ENCODE data around the gene CTDNEP1.

The CTDNEP1 gene

GRCh38 chr17:7232114-7232513, 19.4 kb downstream of the CTDNEP1 start:
- no peak for DNase-seq (ENCODE audit: low read depth in 2 of 3, low spot score in 1 of 3)

GRCh38 chr17:7229504-7229903, 22.0 kb downstream of the CTDNEP1 start:
- no peak for DNase-seq (ENCODE audit: low read depth in 2 of 3, low spot score in 1 of 3)

GRCh38 chr17:7228920-7229319, 22.6 kb downstream of the CTDNEP1 start:
- no peak for DNase-seq (ENCODE audit: low read depth in 2 of 3, low spot score in 1 of 3)

- no peak for DNase-seq (ENCODE audit: low read depth in 2 of 3, low spot score in 1 of 3)
Measured at GRCh38 chr17:7226721-7227710, 24.5 kb downstream of the CTDNEP1 start.

- no peak for DNase-seq (ENCODE audit: low read depth in 2 of 3, low spot score in 1 of 3)
Measured at GRCh38 chr17:7225711-7226331, 25.7 kb downstream of the CTDNEP1 start.

GRCh38 chr17:7224661-7225111, 26.8 kb downstream of the CTDNEP1 start:
- DNase-seq (ENCODE audit: low read depth in 2 of 3, low spot score in 1 of 3) = no peak

GRCh38 chr17:7224110-7224509, 27.4 kb downstream of the CTDNEP1 start:
- no peak for DNase-seq (ENCODE audit: low read depth in 2 of 3, low spot score in 1 of 3)

GRCh38 chr17:7223375-7223774, 28.2 kb downstream of the CTDNEP1 start:
- DNase-seq (ENCODE audit: low read depth in 2 of 3, low spot score in 1 of 3) = no peak

GRCh38 chr17:7222972-7223292, 28.6 kb downstream of the CTDNEP1 start:
- no peak for DNase-seq (ENCODE audit: low read depth in 2 of 3, low spot score in 1 of 3)

- DNase-seq (ENCODE audit: low read depth in 2 of 3, low spot score in 1 of 3) = no peak
Measured at GRCh38 chr17:7222093-7222971, 29.2 kb downstream of the CTDNEP1 start.

- DNase-seq (ENCODE audit: low read depth in 2 of 3, low spot score in 1 of 3) = no peak
Measured at GRCh38 chr17:7221278-7222092, 30.0 kb downstream of the CTDNEP1 start.

GRCh38 chr17:7220593-7221277, 30.8 kb downstream of the CTDNEP1 start:
- DNase-seq (ENCODE audit: low read depth in 2 of 3, low spot score in 1 of 3) = peak in 2 of 3 donors; percentile 45 to 47

- peak; percentile 71 to 80 (median 74) for DNase-seq (ENCODE audit: low read depth in 2 of 3, low spot score in 1 of 3)
Measured at GRCh38 chr17:7219812-7220592, 31.5 kb downstream of the CTDNEP1 start, which contains the start of the genes ACADVL and DLG4. Gene ACADVL, plus strand, starts transcription at chr17:7219938. Its CDS starts 47 bp downstream, at chr17:7219985. Gene DLG4, minus strand, starts transcription at chr17:7219836.

- no peak for DNase-seq (ENCODE audit: low read depth in 2 of 3, low spot score in 1 of 3)
Measured at GRCh38 chr17:7219229-7219811, 32.2 kb downstream of the CTDNEP1 start.

GRCh38 chr17:7218758-7219157, 32.8 kb downstream of the CTDNEP1 start:
- no peak for DNase-seq (ENCODE audit: low read depth in 2 of 3, low spot score in 1 of 3)

- DNase-seq (ENCODE audit: low read depth in 2 of 3, low spot score in 1 of 3) = no peak
Measured at GRCh38 chr17:7218166-7218565, 33.4 kb downstream of the CTDNEP1 start.

GRCh38 chr17:7217113-7217987, 34.2 kb downstream of the CTDNEP1 start:
- no peak for DNase-seq (ENCODE audit: low read depth in 2 of 3, low spot score in 1 of 3)
